HL-60 (cell line): Measurements from ENCODE around the gene DHCR24.

Source experiments
- DNase-seq, 2 experiments: peaks; one replicate each; pipeline ENCODE4 v3.0.0-alpha.2; 2010 to 2020; ENCODE audit warnings: low read depth in 1 of 2, low spot score in 1 of 2
- H3K27ac ChIP-seq: fragments of 250-450 bp; sonication (Bioruptor Pico); replicated peaks from 2 replicates; pipeline ENCODE4 v1.5.1; 2020; ENCODE audit warnings: mild to moderate bottlenecking, moderate library complexity
- H3K27me3 ChIP-seq: fragments of 250-450 bp; sonication (Bioruptor Pico); 2 replicates; pipeline ENCODE4 v1.5.1; 2021; ENCODE audit warnings: mild to moderate bottlenecking, moderate library complexity; ENCODE audit not compliant: insufficient read depth, poor library complexity, severe bottlenecking
- H3K4me3 ChIP-seq: replicated peaks from 2 replicates; pipeline ENCODE4 v1.5.1; 2011; ENCODE audit warnings: mild to moderate bottlenecking, control low read depth, low read length; ENCODE audit not compliant: insufficient read depth
- CTCF ChIP-seq: IDR thresholded peaks from one replicate; pipeline ENCODE4 v1.5.1; 2011; ENCODE audit warnings: low read length, control low read depth, inconsistent platforms; ENCODE audit not compliant: insufficient read depth
- GABPA ChIP-seq: IDR thresholded peaks from 2 replicates; pipeline ENCODE4 v1.6.1; 2012; ENCODE audit warnings: low read depth
- POLR2AphosphoS5 ChIP-seq: IDR thresholded peaks from 2 replicates; pipeline ENCODE4 v1.6.1; 2012; ENCODE audit warnings: low read depth
- SPI1 ChIP-seq: IDR thresholded peaks from 2 replicates; pipeline ENCODE4 v1.6.1; 2012; ENCODE audit warnings: low read depth, mild to moderate bottlenecking, borderline replicate concordance
- TF ChIP-seq, protein P1 (sequence below): IDR thresholded peaks from 2 replicates; pipeline ENCODE4 v1.6.1; 2012; ENCODE audit warnings: low read depth; ENCODE audit not compliant: insufficient replicate concordance

DHCR24 gene

DNA sequence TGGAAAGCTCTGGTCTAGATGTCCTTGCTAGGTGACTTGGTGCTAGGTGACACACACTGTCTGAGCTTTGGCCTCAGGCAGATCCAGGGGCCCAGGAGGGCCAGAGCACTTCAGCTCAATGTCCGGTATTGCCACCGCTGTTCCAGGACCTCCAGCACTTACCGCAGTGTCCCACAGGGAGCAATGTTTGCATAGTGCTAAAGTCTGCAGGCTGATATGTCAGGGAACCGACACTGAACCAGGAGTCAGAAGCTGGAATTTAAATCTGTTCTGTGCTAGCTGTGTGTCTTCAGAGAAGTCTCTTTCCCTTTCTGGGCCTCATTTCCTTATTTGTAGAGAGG, 19.3 kb downstream of the DHCR24 start:
- no peak overlapping the region for H3K4me3 ChIP-seq

GRCh38 chr1:54866801-54867716, 19.9 kb downstream of the DHCR24 start:
- no peak for TF ChIP-seq CTCF
- no peak for TF ChIP-seq SPI1
- TF ChIP-seq, protein P1, sequence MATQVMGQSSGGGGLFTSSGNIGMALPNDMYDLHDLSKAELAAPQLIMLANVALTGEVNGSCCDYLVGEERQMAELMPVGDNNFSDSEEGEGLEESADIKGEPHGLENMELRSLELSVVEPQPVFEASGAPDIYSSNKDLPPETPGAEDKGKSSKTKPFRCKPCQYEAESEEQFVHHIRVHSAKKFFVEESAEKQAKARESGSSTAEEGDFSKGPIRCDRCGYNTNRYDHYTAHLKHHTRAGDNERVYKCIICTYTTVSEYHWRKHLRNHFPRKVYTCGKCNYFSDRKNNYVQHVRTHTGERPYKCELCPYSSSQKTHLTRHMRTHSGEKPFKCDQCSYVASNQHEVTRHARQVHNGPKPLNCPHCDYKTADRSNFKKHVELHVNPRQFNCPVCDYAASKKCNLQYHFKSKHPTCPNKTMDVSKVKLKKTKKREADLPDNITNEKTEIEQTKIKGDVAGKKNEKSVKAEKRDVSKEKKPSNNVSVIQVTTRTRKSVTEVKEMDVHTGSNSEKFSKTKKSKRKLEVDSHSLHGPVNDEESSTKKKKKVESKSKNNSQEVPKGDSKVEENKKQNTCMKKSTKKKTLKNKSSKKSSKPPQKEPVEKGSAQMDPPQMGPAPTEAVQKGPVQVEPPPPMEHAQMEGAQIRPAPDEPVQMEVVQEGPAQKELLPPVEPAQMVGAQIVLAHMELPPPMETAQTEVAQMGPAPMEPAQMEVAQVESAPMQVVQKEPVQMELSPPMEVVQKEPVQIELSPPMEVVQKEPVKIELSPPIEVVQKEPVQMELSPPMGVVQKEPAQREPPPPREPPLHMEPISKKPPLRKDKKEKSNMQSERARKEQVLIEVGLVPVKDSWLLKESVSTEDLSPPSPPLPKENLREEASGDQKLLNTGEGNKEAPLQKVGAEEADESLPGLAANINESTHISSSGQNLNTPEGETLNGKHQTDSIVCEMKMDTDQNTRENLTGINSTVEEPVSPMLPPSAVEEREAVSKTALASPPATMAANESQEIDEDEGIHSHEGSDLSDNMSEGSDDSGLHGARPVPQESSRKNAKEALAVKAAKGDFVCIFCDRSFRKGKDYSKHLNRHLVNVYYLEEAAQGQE, result no peak
- no peak; the same call in 1 of the 2 replicates for TF ChIP-seq POLR2AphosphoS5
- TF ChIP-seq GABPA, result no peak
- no peak overlapping the region for H3K27ac ChIP-seq

More for the DNA sequence above, 19.3 kb downstream of the DHCR24 start:
- H3K27me3 ChIP-seq, result no peaks in the 10 kb centered on the region
- no peak for DNase-seq
- H3K27ac ChIP-seq, result no peak overlapping the region
- TF ChIP-seq POLR2AphosphoS5 (no peak), GABPA (no peak), SPI1 (no peak), CTCF (no peak)
- TF ChIP-seq, protein P1, result no peak

DNA sequence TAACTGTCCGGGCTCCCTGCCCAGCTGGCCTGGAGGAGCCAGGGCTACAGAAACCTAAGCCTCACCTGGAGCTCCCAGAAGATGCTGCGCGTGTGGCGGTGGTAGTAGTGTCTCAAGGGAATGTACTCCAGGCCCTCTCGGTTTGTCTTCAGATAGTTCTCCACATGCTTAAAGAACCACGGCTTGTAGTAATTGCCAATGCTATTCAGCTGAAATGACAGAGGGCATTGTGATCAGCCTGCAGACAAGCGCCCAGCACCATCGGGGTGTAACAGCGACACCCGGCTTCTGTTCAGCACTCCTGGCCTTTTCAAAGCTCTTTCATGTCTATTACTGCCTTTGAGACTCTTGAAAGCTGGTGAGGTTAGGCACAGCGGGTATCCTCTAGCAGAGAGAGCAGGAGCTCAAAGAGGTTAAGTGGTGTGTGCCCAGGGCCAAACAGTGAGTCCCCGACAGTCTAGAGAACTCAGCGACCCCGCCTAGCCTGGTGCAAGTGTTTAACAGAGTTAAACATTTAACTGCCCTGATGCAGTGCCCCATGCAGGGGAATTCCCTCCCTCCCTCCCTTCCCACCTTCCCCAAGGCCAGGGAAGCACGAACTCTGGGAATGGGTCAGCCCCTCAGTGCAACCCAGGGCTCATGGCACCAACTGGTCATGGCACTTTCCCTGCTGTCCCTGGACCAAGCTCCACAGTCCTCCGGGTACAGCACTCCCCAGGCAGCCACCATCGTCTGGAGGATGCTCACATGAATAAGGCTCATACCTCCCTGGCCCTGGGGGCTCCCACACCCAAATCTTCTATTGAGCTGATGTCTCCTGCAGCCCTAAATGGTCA, 21.5 kb downstream of the DHCR24 start:
- H3K27ac ChIP-seq, result no peak overlapping the region
- TF ChIP-seq SPI1 (no peak), GABPA (no peak), CTCF (no peak), POLR2AphosphoS5 (no peak)
- TF ChIP-seq, protein P1, result no peak
- H3K4me3 ChIP-seq, result no peak overlapping the region
- H3K27me3 ChIP-seq, result no peaks in the 10 kb centered on the region
- no peak for DNase-seq

More at GRCh38 chr1:54866801-54867716, 19.9 kb downstream of the DHCR24 start:
- Histone ChIP-seq H3K4me3 (no peak overlapping the region), H3K27me3 (no peaks in the 10 kb centered on the region)
- DNase-seq, result no peak
